Kidney (tissue), 14 donors: ENCODE measurements around the gene RPS6KB2. TPM values are rescaled to one million over a fixed set of nuclear protein-coding genes. Genes with fewer than 3 reads are reported as not detected.

Experiments
- DNase-seq, 5 donors: peaks; one replicate each; pipeline ENCODE4 v3.0.0-alpha.2; 2013 to 2020
- FAIRE-seq: peaks from 2 replicates; lab custom pipeline; 2012; peaks lifted over from hg19 to GRCh38; lab: Jason Lieb, UNC
- H3K27ac ChIP-seq, 2 donors: one replicate each; pipeline ENCODE4 v1.7.0; 2013; ENCODE audit warnings: low read depth in 2 of 2, low read length in 2 of 2, inconsistent platforms in 1 of 2
- H3K27me3 ChIP-seq: one replicate; pipeline ENCODE4 v1.7.1; 2013; ENCODE audit warnings: low read length, inconsistent platforms; ENCODE audit not compliant: control insufficient read depth, insufficient read depth
- H3K36me3 ChIP-seq, 3 donors: one replicate each; pipeline versions ENCODE4 v1.7.0 to v1.7.1; 2013; ENCODE audit warnings: low read length in 3 of 3, control low read depth in 1 of 3, inconsistent platforms in 1 of 3; ENCODE audit not compliant: insufficient read depth in 3 of 3, control insufficient read depth in 2 of 3
- H3K4me1 ChIP-seq, 3 donors: one replicate each; pipeline versions ENCODE4 v1.7.0 to v1.7.1; 2013; ENCODE audit warnings: low read length in 3 of 3, inconsistent platforms in 1 of 3, low read depth in 1 of 3; ENCODE audit not compliant: control insufficient read depth in 2 of 3, insufficient read depth in 2 of 3
- H3K4me3 ChIP-seq, 3 donors: one replicate each; pipeline versions ENCODE4 v1.7.0 to v1.8.1; 2013; ENCODE audit warnings: low read length in 3 of 3, control low read depth in 1 of 3, inconsistent platforms in 1 of 3
- H3K9ac ChIP-seq, 3 donors: one replicate each; pipeline versions ENCODE4 v1.7.0 to v1.7.1; 2013; ENCODE audit warnings: low read length in 3 of 3, control low read depth in 1 of 3, inconsistent platforms in 1 of 3
- H3K9me3 ChIP-seq, 3 donors: one replicate each; pipeline versions ENCODE4 v1.7.0 to v1.7.1; 2013; ENCODE audit warnings: low read length in 3 of 3, control low read depth in 1 of 3, inconsistent platforms in 1 of 3; ENCODE audit not compliant: control insufficient read depth in 2 of 3, insufficient read depth in 1 of 3
- intact Hi-C: fragments of 100-400 bp; cut with DNase I; formaldehyde crosslinking; loops from one replicate; pipeline ENCODE4 v1.11.1; 2022
- polyA plus RNA-seq: library from polyadenylated mRNA; stranded (reverse); fragments of 350-450 nt; fragmentation: Illumina TruSeq; extraction: RNeasy Lipid Tissue Mini Kit (QIAGEN cat#74804); gene quantifications from one replicate; pipeline ENCODE4 v1.2.3, GENCODE V29; 2014; ENCODE audit warnings: low read depth, low replicate concordance; ENCODE audit not compliant: insufficient read depth
- total RNA-seq: library from RNA; stranded (reverse); fragmentation: NEBNext Ultra II Directional; extraction: Animal tissue kit (Norgen Biotek cat#: 25700); gene quantifications from one replicate; pipeline ENCODE4 v1.2.1, GENCODE V29; 2021
- TF ChIP-seq, protein P1 (sequence below): IDR thresholded peaks from 3 replicates; pipeline ENCODE4 v1.5.1; 2012; ENCODE audit warnings: mild to moderate bottlenecking, moderate library complexity, borderline replicate concordance; ENCODE audit not compliant: insufficient read depth; ENCODE audit errors: extremely low read depth
- donor health status: control.
- donor health status: control.
- donor health status: control.
- donor health status: control.
- donor health status: control.
- donor health status: DM: yes; HTN: yes; CAD: no.
- donor health status: Normal renal cell carcinoma (clear cell type).

The RPS6KB2 gene
- total and polyA plus RNA-seq, 2 donors from 2014 or later = 41.3 to 45.4 TPM

- DNase-seq (no peak), FAIRE-seq (no peak)
- H3K27ac ChIP-seq = no peak overlapping the region
- peaks cover 0 to 19% (median 2%) of the 10 kb centered on the region in 3 donors for H3K36me3 ChIP-seq
- TF ChIP-seq, protein P1, sequence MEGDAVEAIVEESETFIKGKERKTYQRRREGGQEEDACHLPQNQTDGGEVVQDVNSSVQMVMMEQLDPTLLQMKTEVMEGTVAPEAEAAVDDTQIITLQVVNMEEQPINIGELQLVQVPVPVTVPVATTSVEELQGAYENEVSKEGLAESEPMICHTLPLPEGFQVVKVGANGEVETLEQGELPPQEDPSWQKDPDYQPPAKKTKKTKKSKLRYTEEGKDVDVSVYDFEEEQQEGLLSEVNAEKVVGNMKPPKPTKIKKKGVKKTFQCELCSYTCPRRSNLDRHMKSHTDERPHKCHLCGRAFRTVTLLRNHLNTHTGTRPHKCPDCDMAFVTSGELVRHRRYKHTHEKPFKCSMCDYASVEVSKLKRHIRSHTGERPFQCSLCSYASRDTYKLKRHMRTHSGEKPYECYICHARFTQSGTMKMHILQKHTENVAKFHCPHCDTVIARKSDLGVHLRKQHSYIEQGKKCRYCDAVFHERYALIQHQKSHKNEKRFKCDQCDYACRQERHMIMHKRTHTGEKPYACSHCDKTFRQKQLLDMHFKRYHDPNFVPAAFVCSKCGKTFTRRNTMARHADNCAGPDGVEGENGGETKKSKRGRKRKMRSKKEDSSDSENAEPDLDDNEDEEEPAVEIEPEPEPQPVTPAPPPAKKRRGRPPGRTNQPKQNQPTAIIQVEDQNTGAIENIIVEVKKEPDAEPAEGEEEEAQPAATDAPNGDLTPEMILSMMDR = no peak
- H3K27me3 ChIP-seq = no peaks in the 10 kb centered on the region
- H3K9ac ChIP-seq = no peak overlapping the region
- H3K4me1 ChIP-seq = peaks cover 0 to 20% (median 8%) of the 10 kb centered on the region in 3 donors
- no peak overlapping the region for H3K4me3 ChIP-seq
- intact Hi-C loops = no loop called here
- H3K9me3 ChIP-seq = no peaks in the 10 kb centered on the region
These were observed 32.1 kb upstream of the RPS6KB2 start for GRCh38 chr11:67396259-67396581.

- no peak overlapping the region for H3K4me3 ChIP-seq
- no peak for DNase-seq
- no peaks in the 10 kb centered on the region for H3K9me3 ChIP-seq
- no peak for FAIRE-seq
- TF ChIP-seq, protein P1 = no peak
- peaks cover 0 to 20% (median 8%) of the 10 kb centered on the region in 3 donors for H3K4me1 ChIP-seq
- H3K27me3 ChIP-seq = no peaks in the 10 kb centered on the region
- H3K27ac ChIP-seq = no peak overlapping the region
- H3K36me3 ChIP-seq = peaks cover 0 to 19% (median 2%) of the 10 kb centered on the region in 3 donors
- intact Hi-C loops = no loop called here
- no peak overlapping the region for H3K9ac ChIP-seq
These were observed 31.5 kb upstream of the RPS6KB2 start for GRCh38 chr11:67396587-67397389.

DNA sequence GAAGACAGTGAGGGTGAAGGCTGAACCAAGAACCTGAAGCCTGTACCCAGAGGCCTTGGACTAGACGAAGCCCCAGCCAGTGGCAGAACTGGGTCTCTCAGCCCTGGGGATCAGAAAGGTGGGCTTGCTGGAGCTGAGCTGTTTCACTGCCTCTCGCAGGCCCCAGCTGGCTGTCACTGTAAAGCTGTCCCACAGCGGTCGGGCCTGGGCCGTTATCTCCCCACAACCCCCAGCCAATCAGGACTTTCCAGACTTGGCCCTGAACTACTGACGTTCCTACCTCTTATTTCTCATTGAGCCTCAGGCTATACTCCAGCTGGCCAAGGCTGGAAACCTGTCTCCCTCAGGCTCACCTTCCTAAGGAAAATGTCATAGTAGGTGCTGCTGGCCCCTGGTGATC lies 30.8 kb upstream of the RPS6KB2 start:
- TF ChIP-seq, protein P1 = no peak
- FAIRE-seq (no peak), DNase-seq (no peak)
- H3K4me3 ChIP-seq = no peak overlapping the region
- H3K4me1 ChIP-seq = peaks cover 0 to 20% (median 7%) of the 10 kb centered on the region in 3 donors
- no peak overlapping the region for H3K9ac ChIP-seq
- H3K27ac ChIP-seq = no peak overlapping the region
- intact Hi-C loops = no loop called here
- H3K27me3 ChIP-seq = no peaks in the 10 kb centered on the region
- H3K9me3 ChIP-seq = no peaks in the 10 kb centered on the region
- H3K36me3 ChIP-seq = peaks cover 0 to 19% (median 2%) of the 10 kb centered on the region in 3 donors
